ENCODE results near the gene DCLK2. TPM values are rescaled to one million over a fixed set of nuclear protein-coding genes. Genes with fewer than 3 reads are reported as not detected.

The DCLK2 gene
- total and polyA plus RNA-seq, 2 of the 8 experiments (the other 6 are each of a cell fraction or from before 2014, with no cell fraction given) = 0.32 to 0.37 TPM

DNA sequence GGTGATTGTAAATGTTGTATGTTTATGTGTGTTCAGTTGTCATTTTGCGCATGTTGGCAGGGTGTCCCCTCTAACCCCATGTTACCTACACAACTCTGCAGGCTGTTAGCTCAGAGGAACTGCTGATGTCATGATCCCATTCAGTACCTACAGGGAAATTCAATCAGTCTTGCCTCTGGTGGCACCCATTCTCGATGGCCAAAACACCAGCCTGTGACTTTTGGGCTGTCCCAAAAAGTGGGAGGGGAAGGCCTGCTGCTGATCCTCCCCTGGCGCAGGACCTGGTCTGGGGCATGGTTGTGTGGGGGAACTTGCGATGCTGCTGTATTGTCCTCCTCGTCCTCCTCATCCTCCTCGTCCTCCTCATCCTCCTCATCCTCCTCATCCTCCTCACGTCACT lies 174.5 kb downstream of the DCLK2 start (continued):
- TF ChIP-seq SUZ12 (IDR thresholded peaks at IDR 0.05; ENCODE audit: low read length) (no peak), CHD2 (IDR thresholded peaks at IDR 0.05; ENCODE audit: low read length) (no peak), CEBPB (IDR thresholded peaks at IDR 0.05; ENCODE audit: low read depth, low read length) (no peak), CHD1 (IDR thresholded peaks at IDR 0.05; ENCODE audit: low read depth, low read length) (no peak)
